Skeletal muscle cell (primary cell): ENCODE results near the gene FILIP1.

Experiments used
- DNase-seq: peaks from one replicate; pipeline ENCODE4 v3.0.0-alpha.2; 2010; ENCODE audit warnings: low read depth
- H3K4me3 ChIP-seq: 2 replicates; pipeline ENCODE4 v1.5.1; 2011; ENCODE audit warnings: low read depth, mild to moderate bottlenecking, control low read depth, low read length, moderate library complexity

Gene FILIP1

DNA sequence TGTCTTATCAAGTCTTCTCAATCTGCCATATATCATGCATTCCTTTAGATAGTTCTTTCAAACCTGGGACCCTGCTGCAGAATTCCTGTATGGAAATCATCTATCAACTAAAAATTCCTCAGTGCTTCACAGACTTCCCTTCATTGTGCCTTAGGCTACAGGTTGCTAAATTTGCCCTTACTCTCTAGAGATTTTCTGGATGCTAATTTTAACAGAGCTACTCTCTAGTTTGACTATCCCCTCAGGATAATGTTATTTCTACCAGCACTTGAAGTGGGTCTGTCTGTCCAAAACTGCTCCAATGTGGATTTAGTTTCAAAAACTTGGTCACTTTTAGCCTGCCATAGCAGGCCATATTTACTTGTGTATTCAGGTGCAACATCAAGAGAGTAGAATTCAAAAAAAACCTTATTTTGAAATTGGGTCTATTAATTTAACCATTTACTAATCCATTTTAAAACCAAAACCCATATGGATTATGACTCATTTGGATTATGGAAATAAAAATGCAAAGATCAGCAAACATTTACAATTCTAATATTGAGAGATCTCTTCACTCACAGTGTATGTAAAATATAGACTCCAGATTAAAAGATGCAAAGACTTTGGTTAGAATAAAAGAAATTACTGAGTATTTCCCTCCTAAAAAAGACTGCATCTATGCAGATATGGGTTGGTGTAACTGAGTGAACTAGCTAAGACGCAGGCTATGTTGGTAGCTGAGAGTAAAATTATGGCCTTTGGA is 236.1 kb downstream of the FILIP1 start:
- no peak for DNase-seq

DNA sequence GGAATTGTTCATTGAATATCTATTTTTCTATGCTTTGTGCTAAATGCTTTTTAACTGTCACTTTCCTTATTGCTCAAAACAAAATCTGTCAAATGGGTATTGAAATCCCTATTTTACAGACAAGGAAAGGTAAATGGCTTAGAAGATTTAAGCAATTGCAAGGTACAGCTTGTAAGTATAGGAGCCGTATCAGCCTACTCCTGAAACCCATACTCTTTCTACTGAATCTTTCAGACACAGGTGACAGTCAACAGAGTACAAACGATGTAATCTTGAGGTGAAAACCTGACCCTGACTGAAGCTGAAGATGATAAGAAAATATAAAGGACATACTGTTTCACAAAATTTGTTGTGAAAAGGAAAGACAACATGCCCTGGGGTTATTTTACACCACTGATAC is 243.0 kb downstream of the FILIP1 start:
- no peak overlapping the region for H3K4me3 ChIP-seq
- DNase-seq: no peak

More for the DNA sequence above, 236.1 kb downstream of the FILIP1 start:
- no peak overlapping the region for H3K4me3 ChIP-seq

DNA sequence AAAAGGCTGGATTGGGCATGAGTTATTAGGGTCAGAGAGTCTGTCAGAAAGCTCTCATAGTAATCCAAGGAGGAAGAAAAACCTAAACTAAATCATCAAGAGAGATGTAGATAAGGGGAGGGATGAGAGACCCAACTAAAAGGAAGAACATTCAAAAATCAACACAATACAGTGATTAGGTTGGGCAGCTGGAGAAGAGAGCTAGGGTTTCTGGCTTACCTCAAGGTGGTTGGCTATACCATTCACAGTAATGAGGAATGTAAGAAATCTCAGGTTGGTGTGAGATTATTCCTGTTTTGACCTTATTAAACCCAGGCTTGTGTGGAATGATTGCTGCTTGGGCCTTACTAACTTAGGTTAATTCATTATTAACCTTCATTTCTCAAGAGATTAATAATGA is 243.8 kb downstream of the FILIP1 start:
- DNase-seq: no peak
- no peak overlapping the region for H3K4me3 ChIP-seq

DNA sequence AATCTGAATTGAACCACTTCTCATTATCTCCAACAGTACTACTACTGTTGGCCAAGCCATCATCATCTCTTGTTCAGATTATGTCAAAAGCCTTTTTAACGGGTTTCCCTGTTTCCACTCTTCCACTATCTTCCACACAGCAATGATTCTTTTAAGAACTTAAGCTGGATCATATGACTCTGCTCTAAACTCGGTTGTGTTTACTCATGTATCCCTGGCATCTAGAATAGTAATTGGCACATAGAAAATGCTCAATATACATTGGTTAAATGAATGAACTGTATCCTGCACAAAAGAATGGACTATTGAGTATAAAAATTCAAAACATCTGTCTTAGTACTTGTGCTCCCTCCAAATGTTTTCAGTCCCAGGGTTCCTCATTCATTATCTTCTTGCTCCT is 247.2 kb downstream of the FILIP1 start:
- no peak for DNase-seq
- no peak overlapping the region for H3K4me3 ChIP-seq

DNA sequence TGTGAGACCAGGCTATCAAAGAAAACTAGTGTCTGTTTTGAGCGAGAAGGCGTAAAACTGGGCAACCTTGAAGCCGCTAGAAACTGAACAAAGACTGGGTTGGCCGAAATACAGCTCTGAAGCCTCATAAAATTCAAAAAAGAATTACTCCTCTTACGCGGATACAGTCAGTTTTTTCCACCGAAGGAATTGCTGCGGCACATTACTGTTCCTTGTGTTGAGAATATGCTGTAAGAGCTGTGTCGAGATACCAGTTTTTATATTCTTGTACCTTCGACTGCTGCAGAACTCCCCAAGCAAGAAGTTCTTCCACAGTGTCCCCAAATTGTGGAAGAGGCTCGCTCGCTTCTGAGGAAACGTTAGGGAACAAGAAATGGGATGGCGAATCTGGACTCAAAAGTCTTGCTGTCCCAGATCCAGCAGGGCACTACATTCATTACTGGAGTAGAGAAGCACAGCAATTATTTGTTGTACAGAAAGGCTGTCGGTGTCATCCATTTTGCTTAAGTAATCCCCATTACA is 249.5 kb downstream of the FILIP1 start:
- H3K4me3 ChIP-seq: peak overlapping the region; percentile 83
- DNase-seq: no peak

DNA sequence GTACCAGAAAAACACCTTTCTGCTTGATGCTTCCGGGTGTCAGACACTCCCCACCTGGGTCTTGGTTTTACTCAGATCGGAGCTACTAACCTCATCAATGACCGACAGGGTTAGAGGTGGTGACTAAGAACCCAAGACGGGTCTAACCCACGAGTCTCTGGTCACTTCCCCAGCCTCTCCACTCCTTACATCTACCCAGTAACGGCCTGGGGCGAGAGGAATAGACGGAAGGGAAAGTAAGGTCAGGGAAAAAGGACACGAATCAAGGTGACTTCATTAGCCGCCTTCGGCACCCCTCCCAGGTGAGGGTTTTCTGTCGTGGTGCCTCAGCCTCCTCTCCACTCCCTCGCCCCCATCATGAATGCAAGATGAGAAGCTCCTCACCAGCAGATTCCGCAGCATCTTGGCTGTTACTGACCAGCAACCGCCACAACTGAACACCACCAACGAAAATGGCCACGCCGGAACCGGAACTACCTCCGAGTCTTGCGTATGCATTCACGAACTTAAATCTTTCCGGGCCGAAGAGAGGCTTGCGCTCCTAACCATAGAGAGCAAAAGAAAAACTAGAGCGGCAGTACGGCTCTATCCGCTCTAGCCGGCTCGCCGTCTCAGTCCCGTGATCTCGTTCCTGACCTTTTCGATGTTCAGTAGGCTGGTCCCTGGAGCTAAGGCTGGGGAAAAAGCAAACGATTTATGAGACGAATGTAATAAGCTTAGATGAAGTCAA is 250.1 kb downstream of the FILIP1 start, which contains the start of gene COX7A2:
TSS of gene COX7A2 (minus strand) at position 469 of the 730 bp plus-strand sequence. CDS start at position 402, 67 bp downstream.
- peak within 1 kb of the TSS; percentile 83 for H3K4me3 ChIP-seq
- peak; percentile 96 for DNase-seq
